GM19240 (cell line): ENCODE measurements around the gene FEZ2.

Experiments used
- DNase-seq: peaks from one replicate; pipeline ENCODE4 v3.0.0; 2011; ENCODE audit warnings: low spot score; ENCODE audit not compliant: insufficient read length

FEZ2 gene

DNA sequence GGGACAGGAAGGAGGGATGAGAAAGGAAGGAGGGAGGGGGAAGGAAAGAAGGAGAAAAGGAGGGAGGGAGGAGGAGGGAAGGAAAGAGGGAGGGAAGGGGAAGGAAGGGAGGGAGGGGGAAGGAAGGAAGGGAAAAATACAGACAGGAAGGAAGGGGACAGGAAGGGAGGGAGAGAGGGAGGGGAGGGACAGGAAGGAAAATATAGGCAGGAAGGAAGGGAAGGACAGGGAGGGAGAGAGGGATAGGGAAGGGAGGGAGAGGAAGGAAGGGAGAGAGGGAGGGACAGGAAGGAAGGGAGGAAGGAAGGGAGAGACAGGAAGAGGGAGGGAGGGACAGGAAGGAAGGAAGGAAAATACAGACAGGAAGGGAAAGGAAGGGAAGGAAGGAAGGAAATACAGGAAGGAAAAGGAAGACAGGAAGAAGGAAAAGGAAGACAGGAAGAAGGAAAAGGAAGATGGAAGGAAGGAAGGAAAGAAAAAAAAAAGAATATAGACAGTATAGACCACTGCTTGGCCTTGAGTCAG lies 63.6 kb downstream of the FEZ2 start:
- no peak for DNase-seq

DNA sequence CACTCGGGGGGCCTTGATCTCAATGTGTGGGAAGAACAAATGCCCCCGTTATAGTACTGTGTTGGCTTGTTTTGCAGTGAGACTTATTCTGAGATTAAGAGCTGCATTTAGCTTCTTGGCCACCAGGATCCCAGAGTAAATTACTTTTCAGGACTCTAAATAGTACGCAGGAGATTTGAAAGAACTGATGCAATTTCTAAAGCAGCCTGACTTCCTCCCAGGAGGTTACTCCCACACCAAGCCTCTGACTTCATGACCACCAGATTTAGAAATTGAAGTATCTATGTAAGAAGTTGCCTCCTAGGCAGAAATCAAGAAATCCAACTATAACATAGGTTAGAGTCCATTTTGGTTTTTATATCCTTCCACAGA lies 67.0 kb downstream of the FEZ2 start:
- DNase-seq = no peak

- no peak for DNase-seq
Observed at GRCh38 chr2:36530178-36530982, 67.6 kb downstream of the FEZ2 start.

- DNase-seq = no peak
Observed at GRCh38 chr2:36528766-36529392, 69.1 kb downstream of the FEZ2 start.

DNA sequence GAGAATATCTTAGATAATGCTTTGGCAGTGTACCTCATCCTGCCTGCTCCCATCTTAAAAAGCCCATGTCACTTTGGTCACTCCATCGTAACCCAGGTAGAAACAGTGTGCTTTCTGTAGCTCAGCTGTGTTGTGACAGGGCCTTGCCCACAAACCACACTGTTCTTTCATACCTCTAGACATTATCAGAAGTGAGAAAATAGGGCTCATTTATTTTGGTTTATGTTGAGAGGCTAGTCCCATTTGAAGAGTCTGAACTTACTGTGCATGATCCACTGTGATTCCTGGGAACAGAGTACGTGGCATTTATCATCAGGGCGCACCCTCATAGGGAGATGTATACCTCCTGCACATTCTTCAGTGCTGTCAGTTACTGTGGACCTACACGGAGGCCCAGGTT lies 69.7 kb downstream of the FEZ2 start:
- no peak for DNase-seq

DNA sequence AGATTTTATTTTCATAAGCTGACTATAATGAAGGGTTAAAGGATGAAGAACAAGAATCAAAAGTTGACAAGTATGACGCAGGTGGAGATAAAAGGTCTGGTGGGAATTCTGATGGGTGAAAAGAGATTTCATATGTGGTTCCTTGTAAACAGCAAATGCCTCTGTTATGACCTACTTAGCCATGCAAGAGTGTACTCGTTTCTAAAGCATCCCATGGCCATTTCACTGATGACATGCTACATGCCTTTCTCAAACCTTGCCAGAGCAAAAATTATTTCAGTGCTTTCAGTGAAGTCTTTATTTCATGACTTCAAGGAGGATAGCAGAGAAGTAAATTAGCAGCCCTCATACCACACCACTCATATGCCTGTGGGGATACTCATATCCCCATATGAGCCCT lies 71.7 kb downstream of the FEZ2 start:
- no peak for DNase-seq

GRCh38 chr2:36525245-36525644 lies 72.7 kb downstream of the FEZ2 start:
- no peak for DNase-seq

- DNase-seq = no peak
Observed at GRCh38 chr2:36523153-36523552, 74.8 kb downstream of the FEZ2 start.

GRCh38 chr2:36520431-36520830 lies 77.5 kb downstream of the FEZ2 start:
- no peak for DNase-seq

- no peak for DNase-seq
Observed at GRCh38 chr2:36516136-36516870, 81.7 kb downstream of the FEZ2 start.

DNA sequence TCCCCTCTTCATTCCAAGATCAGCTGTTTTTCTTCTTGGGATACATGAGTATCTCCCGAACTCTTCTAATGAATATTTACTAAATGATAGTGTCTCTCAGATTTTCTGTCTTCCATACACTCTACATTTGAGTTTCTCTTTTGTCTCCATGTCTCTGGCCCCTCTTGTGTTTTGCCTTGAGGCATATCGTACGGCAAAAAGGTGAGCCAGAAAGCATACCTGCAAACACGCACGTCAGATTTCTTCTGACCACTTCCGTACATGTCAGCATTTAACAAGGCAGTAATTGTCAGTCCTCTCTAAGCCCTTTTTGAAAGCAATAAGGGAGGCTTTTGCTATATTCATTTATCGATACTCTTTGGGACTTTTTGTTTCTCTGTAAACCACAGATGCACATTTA lies 82.4 kb downstream of the FEZ2 start:
- DNase-seq = no peak

GRCh38 chr2:36513661-36514060 lies 84.3 kb downstream of the FEZ2 start:
- DNase-seq = no peak

DNA sequence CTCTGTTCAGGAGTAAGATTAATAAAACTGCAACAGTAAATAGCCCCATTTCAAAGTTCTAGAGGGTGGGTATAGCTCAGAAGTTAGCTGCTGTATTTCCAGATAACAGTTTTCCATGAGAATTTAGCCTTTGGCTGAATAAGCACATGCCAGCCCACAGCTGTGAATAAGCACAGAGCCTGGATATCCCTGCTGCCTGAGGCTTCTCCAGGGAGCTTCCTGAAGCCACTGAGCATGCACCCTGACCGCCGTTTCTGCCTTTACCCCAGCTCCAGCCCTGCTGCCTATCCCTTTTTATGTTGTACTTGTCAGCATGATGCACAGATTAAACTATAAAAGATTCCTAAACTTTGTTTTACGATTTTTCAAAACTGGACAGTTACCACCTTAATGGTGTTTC lies 85.3 kb downstream of the FEZ2 start:
- DNase-seq = no peak

DNA sequence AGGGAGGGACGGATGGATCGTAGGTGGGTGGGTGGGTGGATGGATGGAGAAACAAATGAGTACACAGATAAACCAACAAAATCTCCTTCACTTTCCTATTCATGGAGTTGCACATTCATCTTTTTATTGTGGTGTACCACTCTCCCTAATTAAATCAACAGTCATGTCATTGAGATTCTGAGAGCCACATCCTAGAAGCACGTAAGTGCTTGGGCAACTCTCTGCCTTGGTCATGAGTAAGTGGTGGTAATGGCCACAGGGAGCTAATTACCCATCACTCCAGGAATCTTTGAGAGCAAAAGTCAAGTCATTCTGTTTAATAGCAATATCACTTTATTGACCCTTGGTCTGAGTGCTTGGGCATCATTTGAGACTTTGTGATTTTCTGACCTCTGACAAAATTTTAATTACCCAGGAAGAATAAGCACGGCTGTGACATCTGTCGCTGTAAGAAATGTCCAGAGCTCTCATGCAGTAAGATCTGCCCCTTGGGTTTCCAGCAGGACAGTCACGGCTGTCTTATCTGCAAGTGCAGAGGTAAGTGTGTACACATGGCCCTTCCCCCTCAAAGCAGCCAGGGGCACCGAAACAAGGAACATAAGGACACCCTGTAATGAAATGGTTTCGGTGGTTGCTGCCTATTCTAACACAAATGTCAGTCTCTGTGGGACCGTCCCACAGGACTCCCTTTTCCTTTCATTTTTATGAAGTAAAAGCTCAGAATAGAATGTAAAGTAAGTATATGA lies 85.9 kb downstream of the FEZ2 start:
- DNase-seq = no peak

- no peak for DNase-seq
Observed at GRCh38 chr2:36509075-36509474, 88.9 kb downstream of the FEZ2 start.

DNA sequence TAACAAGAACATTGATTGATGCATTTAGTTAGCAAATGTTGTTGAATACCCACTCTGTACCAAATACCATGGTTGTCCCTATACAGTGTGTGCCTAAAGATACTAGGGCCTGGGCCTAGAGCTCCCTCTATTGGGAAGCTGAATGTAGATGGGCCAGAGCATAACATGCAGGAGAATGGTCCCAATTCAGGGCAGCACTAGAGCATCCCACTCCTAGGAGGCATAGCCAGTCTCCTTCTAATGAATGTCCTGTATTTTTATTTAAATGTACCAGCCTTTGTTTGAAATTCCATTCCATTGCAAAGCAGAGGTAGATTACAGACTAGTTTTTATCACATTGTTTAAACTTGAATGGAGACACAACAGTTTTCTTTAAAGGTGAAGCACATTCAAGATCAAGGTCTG lies 90.6 kb downstream of the FEZ2 start:
- DNase-seq = peak; percentile 16
